ENCODE results near the gene TYW1B.
"Not testable (repeated sequence)": the region's sequence is repeated elsewhere in the genome, so short reads cannot be mapped to it uniquely, and the experiment has no call there.

DNA sequence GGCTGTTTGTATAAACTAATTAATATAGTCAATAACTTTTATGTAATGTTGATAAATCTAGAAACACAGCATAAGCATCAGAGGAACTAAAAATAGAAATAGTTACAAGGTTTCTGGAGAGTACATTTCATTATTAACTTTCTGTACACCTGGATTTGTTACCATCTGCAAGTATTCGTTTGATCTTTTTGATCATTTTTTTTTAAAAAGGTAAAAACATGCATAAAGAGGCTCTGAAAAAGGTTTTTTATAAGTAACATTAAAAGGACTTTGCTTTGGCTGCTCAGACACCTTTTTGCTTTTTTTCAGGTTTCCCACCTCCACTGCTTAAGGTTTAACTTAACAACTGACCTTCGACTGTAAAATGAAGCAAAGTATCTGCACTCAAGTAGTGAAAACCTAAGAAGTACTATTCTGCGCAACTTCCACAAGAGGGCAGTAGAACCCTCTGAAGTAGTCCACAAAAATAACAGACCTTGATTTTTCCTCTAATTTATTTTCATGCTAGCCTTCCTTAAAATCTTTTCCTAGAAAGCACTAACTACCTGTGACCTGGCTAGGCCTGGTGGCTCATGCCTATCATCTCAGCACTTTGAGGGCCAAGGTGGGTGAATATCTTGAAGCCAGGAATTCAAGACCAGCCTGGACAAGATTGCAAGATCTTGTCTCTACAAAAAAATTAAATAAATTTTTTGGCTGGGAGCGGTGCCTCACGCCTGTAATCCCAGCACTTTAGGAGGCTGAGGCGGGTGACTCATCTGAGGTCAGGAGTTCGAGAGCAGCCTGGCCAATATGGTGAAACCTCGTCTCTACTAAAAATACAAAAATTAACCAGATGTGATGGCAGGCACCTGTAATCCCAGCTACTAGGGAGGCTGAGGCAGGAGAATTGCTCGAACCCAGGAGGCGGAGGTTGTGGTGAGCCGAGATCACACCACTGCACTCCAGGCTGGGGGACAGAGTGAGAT, 4.0 kb downstream of the TYW1B start:
- not testable (repeated sequence) for TF ChIP-seq NFIC (IDR thresholded peaks at IDR 0.05); EP300 (IDR thresholded peaks at IDR 0.05; ENCODE audit: borderline replicate concordance); CREB1 (IDR thresholded peaks at IDR 0.05; ENCODE audit: low read depth)
- TF ChIP-seq, protein P1, sequence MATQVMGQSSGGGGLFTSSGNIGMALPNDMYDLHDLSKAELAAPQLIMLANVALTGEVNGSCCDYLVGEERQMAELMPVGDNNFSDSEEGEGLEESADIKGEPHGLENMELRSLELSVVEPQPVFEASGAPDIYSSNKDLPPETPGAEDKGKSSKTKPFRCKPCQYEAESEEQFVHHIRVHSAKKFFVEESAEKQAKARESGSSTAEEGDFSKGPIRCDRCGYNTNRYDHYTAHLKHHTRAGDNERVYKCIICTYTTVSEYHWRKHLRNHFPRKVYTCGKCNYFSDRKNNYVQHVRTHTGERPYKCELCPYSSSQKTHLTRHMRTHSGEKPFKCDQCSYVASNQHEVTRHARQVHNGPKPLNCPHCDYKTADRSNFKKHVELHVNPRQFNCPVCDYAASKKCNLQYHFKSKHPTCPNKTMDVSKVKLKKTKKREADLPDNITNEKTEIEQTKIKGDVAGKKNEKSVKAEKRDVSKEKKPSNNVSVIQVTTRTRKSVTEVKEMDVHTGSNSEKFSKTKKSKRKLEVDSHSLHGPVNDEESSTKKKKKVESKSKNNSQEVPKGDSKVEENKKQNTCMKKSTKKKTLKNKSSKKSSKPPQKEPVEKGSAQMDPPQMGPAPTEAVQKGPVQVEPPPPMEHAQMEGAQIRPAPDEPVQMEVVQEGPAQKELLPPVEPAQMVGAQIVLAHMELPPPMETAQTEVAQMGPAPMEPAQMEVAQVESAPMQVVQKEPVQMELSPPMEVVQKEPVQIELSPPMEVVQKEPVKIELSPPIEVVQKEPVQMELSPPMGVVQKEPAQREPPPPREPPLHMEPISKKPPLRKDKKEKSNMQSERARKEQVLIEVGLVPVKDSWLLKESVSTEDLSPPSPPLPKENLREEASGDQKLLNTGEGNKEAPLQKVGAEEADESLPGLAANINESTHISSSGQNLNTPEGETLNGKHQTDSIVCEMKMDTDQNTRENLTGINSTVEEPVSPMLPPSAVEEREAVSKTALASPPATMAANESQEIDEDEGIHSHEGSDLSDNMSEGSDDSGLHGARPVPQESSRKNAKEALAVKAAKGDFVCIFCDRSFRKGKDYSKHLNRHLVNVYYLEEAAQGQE (IDR thresholded peaks at IDR 0.05; ENCODE audit: low read depth) = not testable (repeated sequence)

Measured in Ishikawa (cell line).